Coronary artery (tissue), 2 donors: ENCODE measurements around the gene AOC1.

ENCODE experiments used
- DNase-seq: peaks from one replicate; pipeline ENCODE4 v3.0.0-alpha.2; 2017; ENCODE audit warnings: low spot score
- H3K27ac ChIP-seq, 2 donors: fragments of 200-600 bp; sonication (generic); one replicate each; pipeline ENCODE4 v1.5.1; 2016 to 2019
- H3K4me3 ChIP-seq: fragments of 200-600 bp; sonication (generic); 2 replicates; pipeline ENCODE4 v1.5.1; 2016; ENCODE audit warnings: mild to moderate bottlenecking, moderate library complexity
- CTCF ChIP-seq: fragments of 200-600 bp; sonication (generic); IDR thresholded peaks from one replicate; pipeline ENCODE4 v1.5.1; 2019; ENCODE audit warnings: antibody characterized with exemption

The AOC1 gene

GRCh38 chr7:150824379-150825177 is 27.7 kb upstream of the AOC1 start:
- H3K27ac ChIP-seq: no peak overlapping the region

GRCh38 chr7:150826061-150826849 is 26.1 kb upstream of the AOC1 start:
- Histone ChIP-seq H3K4me3 (no peak overlapping the region), H3K27ac (no peak overlapping the region)
- DNase-seq: peak; percentile 28
- TF ChIP-seq CTCF: no peak

More at GRCh38 chr7:150824379-150825177, 27.7 kb upstream of the AOC1 start:
- DNase-seq: peak; percentile 47
- no peak overlapping the region for H3K4me3 ChIP-seq
- TF ChIP-seq CTCF: no peak

GRCh38 chr7:150828384-150828783 is 23.9 kb upstream of the AOC1 start:
- DNase-seq: no peak

GRCh38 chr7:150829426-150829825 is 22.9 kb upstream of the AOC1 start:
- Histone ChIP-seq H3K27ac (no peak overlapping the region), H3K4me3 (no peak overlapping the region)
- no peak for DNase-seq
- no peak for TF ChIP-seq CTCF

More at GRCh38 chr7:150828384-150828783, 23.9 kb upstream of the AOC1 start:
- TF ChIP-seq CTCF: no peak
- H3K27ac ChIP-seq: no peak overlapping the region
- H3K4me3 ChIP-seq: no peak overlapping the region

- H3K27ac ChIP-seq: no peak overlapping the region
- peak; percentile 29 for DNase-seq
- no peak overlapping the region for H3K4me3 ChIP-seq
- TF ChIP-seq CTCF: no peak
Measured at GRCh38 chr7:150830937-150831336, 21.4 kb upstream of the AOC1 start.

GRCh38 chr7:150831851-150832250 is 20.5 kb upstream of the AOC1 start:
- DNase-seq: no peak
- Histone ChIP-seq H3K27ac (no peak overlapping the region), H3K4me3 (no peak overlapping the region)
- no peak for TF ChIP-seq CTCF
